Measurements from ENCODE around the gene PLAC8. TPM values are rescaled to one million over a fixed set of nuclear protein-coding genes. Genes with fewer than 3 reads are reported as not detected.

PLAC8 gene
- total and polyA plus RNA-seq, 2 of the 8 experiments (the other 6 are each of a cell fraction or from before 2014, with no cell fraction given): 0.98 to 1.1 TPM

DNA sequence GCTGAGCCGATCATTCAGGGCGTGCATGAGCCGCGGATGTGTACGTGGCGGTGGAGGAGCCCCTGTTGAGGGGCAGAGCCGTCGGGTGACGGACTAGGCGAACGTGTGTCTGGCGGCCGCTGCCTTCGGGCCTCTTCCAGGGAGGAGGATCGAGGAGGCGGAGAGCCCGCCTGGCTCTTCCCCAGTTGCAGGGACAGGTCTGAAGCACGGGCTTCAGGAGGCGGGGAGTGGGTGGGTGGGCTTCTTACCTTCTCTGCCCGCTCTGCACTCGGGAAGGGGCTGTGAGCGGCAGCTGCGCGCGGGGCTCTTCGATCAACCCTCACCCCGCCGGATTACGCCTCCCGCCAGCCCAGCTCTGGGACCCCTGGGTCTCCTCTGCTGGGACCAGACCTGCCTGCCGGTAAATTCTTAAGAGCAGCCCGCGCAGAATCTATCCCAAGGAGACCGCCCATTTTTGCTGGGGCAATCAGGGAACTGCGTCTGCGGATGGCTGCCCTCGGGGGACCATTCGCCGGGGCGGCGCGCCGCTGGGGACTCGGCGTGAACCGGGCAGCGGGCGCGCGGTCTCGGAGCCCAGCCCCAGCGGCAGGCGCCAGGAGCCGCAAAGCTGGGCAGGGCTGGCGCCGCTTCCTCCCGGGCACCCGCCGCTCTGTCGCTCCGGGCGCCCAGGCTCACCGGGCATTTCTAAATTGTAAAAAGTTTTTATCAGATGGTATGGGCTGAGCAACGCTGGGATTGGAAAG, 4.9 kb downstream of the PLAC8 start:
- H2BK5ac ChIP-seq (ENCODE audit: low read depth, low read length): no peak overlapping the region
- 0 out of 2 replicates have a peak overlapping the region, but pooled peaks have one; percentile 29 for H2BK12ac ChIP-seq (ENCODE audit: low read depth, low read length)
- H3K9me3 ChIP-seq (ENCODE audit: insufficient read depth in 2 of 2, low read depth in 1 of 2, low read length in 1 of 2): no peaks in the 10 kb centered on the region
- H3K18ac ChIP-seq (ENCODE audit: extremely low read depth, low read length): peak overlapping the region; percentile 38; the same call in 1 of the 2 replicates
- no peak overlapping the region for H2BK15ac ChIP-seq (ENCODE audit: low read length)
- peak overlapping the region; percentile 55 to 76 for H3K4me2 ChIP-seq (ENCODE audit: insufficient read depth in 1 of 2, low read depth in 2 of 2, low read length in 2 of 2)
- H4K91ac ChIP-seq (replicated peaks; ENCODE audit: insufficient read length, low read length): no peak overlapping the region
- peak overlapping the region; percentile 41 for H2BK120ac ChIP-seq (replicated peaks; ENCODE audit: low read depth, low read length)
- peaks cover 4% of the 10 kb centered on the region; the same call in 1 of the 2 replicates for H3K23me2 ChIP-seq (ENCODE audit: low read depth, low read length)
- H3K27me3 ChIP-seq (replicated peaks in 1 of 4; ENCODE audit: control insufficient read depth in 3 of 4, extremely low read depth in 1 of 4, insufficient read depth in 3 of 4, low read length in 3 of 4): peaks cover 0 to 10% (median 2%) of the 10 kb centered on the region in 4 experiments; a peak in 4 of 7 replicates
- no peaks in the 10 kb centered on the region for H3K36me3 ChIP-seq (ENCODE audit: control insufficient read depth in 2 of 4, insufficient read depth in 4 of 4, low read length in 3 of 4)
- H3K27ac ChIP-seq (ENCODE audit: low read depth, low read length): no peak overlapping the region; the same call in 1 of the 2 replicates
- H3K4me1 ChIP-seq (replicated peaks in 1 of 4; ENCODE audit: control insufficient read depth in 3 of 4, insufficient read depth in 4 of 4, low read length in 3 of 4): peaks cover 0 to 5% (median 1%) of the 10 kb centered on the region in 4 experiments; a peak in 3 of 7 replicates
- H2AFZ ChIP-seq (ENCODE audit: low read length): peak overlapping the region; percentile 96
- no peak overlapping the region for H3K14ac ChIP-seq (ENCODE audit: insufficient read length)
- H4K8ac ChIP-seq (ENCODE audit: extremely low read depth, insufficient read depth, low read length): peak overlapping the region; percentile 74
- CTCF ChIA-PET (ENCODE audit: partially characterized antibody): interaction anchor here (0.6 to 2.3 kb wide), 18 partner anchors 9 to 172 kb away, joined by 3 to 9 read pairs (median 4); no protein-coding TSS in a partner anchor
- no peak overlapping the region for H3K23ac ChIP-seq (ENCODE audit: insufficient read length)
- FAIRE-seq (no peak), DNase-seq (ENCODE audit: low read depth in 1 of 2, low spot score in 2 of 2) (peak in 1 of 2 experiments; percentile 80)
- no peak overlapping the region for H3K4ac ChIP-seq (replicated peaks; ENCODE audit: insufficient read length, low read depth, low read length)
- no peak overlapping the region for H2AK5ac ChIP-seq (ENCODE audit: low read depth, low read length)
- H3K4me3 ChIP-seq (ENCODE audit: extremely low read depth in 1 of 4, insufficient read depth in 2 of 4, low read depth in 3 of 4, low read length in 4 of 4): peak overlapping the region; percentile 60 to 88 (median 66)
- H3K79me1 ChIP-seq (ENCODE audit: low read depth, low read length): no peaks in the 10 kb centered on the region
- WGBS, 2 experiments (ENCODE audit: extremely low coverage in 1 of 2, insufficient coverage in 1 of 2, insufficient read length in 1 of 2, insufficient replicate concordance in 2 of 2, low coverage in 1 of 2, low lambda C conversion rate in 2 of 2, missing lambda C conversion rate in 1 of 2): 2% methylated on average over 52 of the region's 64 CpGs; no CpG with 5 or more reads in 1 of the 2 experiments
- H4K5ac ChIP-seq (ENCODE audit: insufficient read length, low read depth, low read length): no peak overlapping the region
- POLR2A ChIA-PET (ENCODE audit: partially characterized antibody): interaction anchor here (0.6 to 1.6 kb wide), 6 partner anchors 12 to 279 kb away, joined by 3 to 6 read pairs (median 4); partner anchors contain the start of gene COQ2
- H2BK20ac ChIP-seq (ENCODE audit: low read length): no peak overlapping the region
- peak overlapping the region; percentile 54 to 78 (median 64); a peak in 6 of 7 replicates for H3K9ac ChIP-seq (replicated peaks in 1 of 4; ENCODE audit: extremely low read depth in 1 of 4, low read depth in 3 of 4, low read length in 3 of 4)
- no peaks in the 10 kb centered on the region for H4K20me1 ChIP-seq (replicated peaks in 1 of 2; ENCODE audit: control insufficient read depth in 1 of 2, insufficient read depth in 2 of 2, low read length in 2 of 2)
- peak overlapping the region; percentile 26 for H3K56ac ChIP-seq (replicated peaks; ENCODE audit: insufficient read length, low read depth, low read length)
- no peaks in the 10 kb centered on the region for H3K79me2 ChIP-seq (ENCODE audit: control insufficient read depth in 1 of 2, insufficient read depth in 2 of 2, low read length in 2 of 2)
- TF ChIP-seq MAFK (IDR thresholded peaks at IDR 0.05; ENCODE audit: low read depth, low read length) (no peak), BACH1 (IDR thresholded peaks at IDR 0.05; ENCODE audit: low read length) (no peak), CREB1 (IDR thresholded peaks at IDR 0.05) (no peak), KDM4A (IDR thresholded peaks at IDR 0.05; ENCODE audit: low read depth, low read length, severe bottlenecking) (peak; percentile 67), PHF8 (conservative IDR thresholded peaks at IDR 0.05; ENCODE audit: low read depth, low read length) (peak; percentile 53; the same call in 1 of the 2 replicates), FOSL1 (IDR thresholded peaks at IDR 0.05; ENCODE audit: insufficient read depth, low read depth, low read length) (no peak), NRF1 (IDR thresholded peaks at IDR 0.05; ENCODE audit: low read depth, low read length) (no peak), JUN (IDR thresholded peaks at IDR 0.05; ENCODE audit: low read depth, low read length) (no peak), HDAC6 (IDR thresholded peaks at IDR 0.05; ENCODE audit: low read depth, low read length) (no peak), RXRA (IDR thresholded peaks at IDR 0.05; ENCODE audit: insufficient read depth, low read depth, low read length) (no peak), KDM1A (IDR thresholded peaks at IDR 0.05; ENCODE audit: borderline replicate concordance, low read length) (no peak), TAF7 (optimal IDR thresholded peaks at IDR 0.05; ENCODE audit: borderline replicate concordance, low read depth, low read length) (no peak)
